K562 (cell line): ENCODE results near the gene KIF9. TPM values are rescaled to one million over a fixed set of nuclear protein-coding genes. Genes with fewer than 3 reads are reported as not detected.

ENCODE experiments used
- ATAC-seq: fragments of 200-7000 bp; cut with Tn5 transposase; 3 replicates; pipeline ENCODE4 v1.9.1; 2020; ENCODE audit warnings: moderate library complexity
- BruUV-seq: library from RNA; stranded (reverse); fragments of 400-500 nt; replicated peaks from 2 replicates; lab custom pipeline; 2021; lab: Mats Ljungman, UMichigan
- CTCF ChIA-PET: fragments of 300-600 bp; formaldehyde crosslinking; extraction: SDS; loops from one replicate; lab custom pipeline; 2021; ENCODE audit warnings: low intra/inter-chr PET ratio; lab: Yijun Ruan, JAX
- POLR2A ChIA-PET: fragments of 300-600, 350-650 bp; sonication (Branson Sonifier 250); formaldehyde crosslinking; extraction: SDS; loops from one replicate; lab custom pipeline; 2021; ENCODE audit warnings: antibody characterized with exemption, inconsistent platforms; lab: Yijun Ruan, JAX
- DNase-seq, 4 experiments: peaks; one replicate each; pipeline versions ENCODE4 v3.0.0 to v3.0.0-alpha.2; 2011 to 2018; ENCODE audit warnings: low spot score in 3 of 4, mixed read lengths in 3 of 4; ENCODE audit errors: extremely low read depth in 1 of 4
- FAIRE-seq: peaks from 2 replicates; lab custom pipeline; 2011; peaks lifted over from hg19 to GRCh38; lab: Jason Lieb, UNC
- H2AFZ ChIP-seq: 2 replicates; pipeline ENCODE4 v1.6.0; 2011; ENCODE audit warnings: low read depth, low read length, control low read depth, inconsistent platforms
- H3K27ac ChIP-seq: fragments of 200-600 bp; 3 replicates; pipeline ENCODE4 v1.8.0; 2011; ENCODE audit warnings: low read depth, mild to moderate bottlenecking, control low read depth, inconsistent platforms, low read length, moderate library complexity, mixed read lengths; ENCODE audit errors: extremely low read depth
- H3K27me3 ChIP-seq, 2 experiments: fragments of 300-600 bp in 1 of 2; 2 replicates in 1 of 2; 3 replicates in 1 of 2; pipeline versions ENCODE4 v1.6.0 to v1.8.0; 2011; ENCODE audit warnings: inconsistent platforms in 2 of 2, low read length in 2 of 2, mild to moderate bottlenecking in 1 of 2, mixed read lengths in 1 of 2, moderate library complexity in 1 of 2; ENCODE audit not compliant: control insufficient read depth in 2 of 2, insufficient read depth in 2 of 2
- H3K36me3 ChIP-seq: fragments of 300-600 bp; 3 replicates; pipeline ENCODE4 v1.8.0; 2011; ENCODE audit warnings: mild to moderate bottlenecking, low read length, inconsistent platforms; ENCODE audit not compliant: control insufficient read depth, insufficient read depth
- H3K4me1 ChIP-seq, 2 experiments: fragments of 200-600 bp in 1 of 2; replicated peaks in 1 of 2; 2 replicates in 1 of 2; 3 replicates in 1 of 2; pipeline versions ENCODE4 v1.5.1 to v1.8.0; 2011; ENCODE audit warnings: inconsistent platforms in 2 of 2, low read length in 2 of 2, mild to moderate bottlenecking in 1 of 2, mixed read lengths in 1 of 2, moderate library complexity in 1 of 2; ENCODE audit not compliant: control insufficient read depth in 2 of 2, insufficient read depth in 2 of 2
- H3K4me2 ChIP-seq: 2 replicates; pipeline ENCODE4 v1.6.1; 2011; ENCODE audit warnings: low read length, control low read depth, inconsistent platforms, mixed read lengths; ENCODE audit not compliant: insufficient read depth
- H3K4me3 ChIP-seq: fragments of 200-600 bp; sonication (generic), shearing (Covaris generic); 2 replicates; pipeline ENCODE4 v1.5.1; 2016; ENCODE audit warnings: control low read depth, inconsistent platforms
- H3K79me2 ChIP-seq: fragments of 200-600 bp; 3 replicates; pipeline ENCODE4 v1.8.0; 2011; ENCODE audit warnings: low read length, inconsistent platforms; ENCODE audit not compliant: control insufficient read depth, insufficient read depth
- H3K9ac ChIP-seq, 2 experiments: 2 replicates each; pipeline versions ENCODE4 v1.6.0 to v1.6.1; 2011; ENCODE audit warnings: low read depth in 2 of 2, low read length in 2 of 2, control low read depth in 1 of 2, inconsistent platforms in 1 of 2, mild to moderate bottlenecking in 1 of 2, mixed read lengths in 1 of 2; ENCODE audit not compliant: insufficient read depth in 1 of 2
- H3K9me1 ChIP-seq: one replicate; pipeline ENCODE4 v1.6.0; 2011; ENCODE audit warnings: inconsistent platforms, mild to moderate bottlenecking, low read length, moderate library complexity; ENCODE audit not compliant: control insufficient read depth, insufficient read depth
- H3K9me3 ChIP-seq: replicated peaks from 2 replicates; pipeline ENCODE4 v1.5.1; 2011; ENCODE audit warnings: low read depth, low read length, inconsistent platforms; ENCODE audit not compliant: control insufficient read depth, insufficient read depth
- H4K20me1 ChIP-seq: replicated peaks from 2 replicates; pipeline ENCODE4 v1.6.1; 2011; ENCODE audit warnings: low read length, inconsistent platforms, mixed read lengths; ENCODE audit not compliant: control insufficient read depth, insufficient read depth
- DIDO1 ChIP-seq: fragments of 450-650 bp; IDR thresholded peaks from 2 replicates; pipeline ENCODE4 v1.6.1; 2016; ENCODE audit warnings: low read depth, missing biosample characterization, missing genetic modification characterization
- FOXA1 ChIP-seq: fragments of 450-650 bp; IDR thresholded peaks from 2 replicates; pipeline ENCODE4 v1.6.1; 2016; ENCODE audit warnings: mild to moderate bottlenecking, borderline replicate concordance
- KLF16 ChIP-seq: IDR thresholded peaks from 2 replicates; pipeline ENCODE4 v1.6.1; 2016; ENCODE audit warnings: antibody characterized with exemption
- NR1H2 ChIP-seq: sonication (generic); formaldehyde crosslinking; IDR thresholded peaks from 2 replicates; pipeline ENCODE4 v1.4.0; 2020; ENCODE audit warnings: mild to moderate bottlenecking, missing genetic modification reagents
- ZNF586 ChIP-seq: fragments of 450-650 bp; formaldehyde crosslinking; conservative IDR thresholded peaks from 2 replicates; pipeline ENCODE4 v1.4.0; 2020; ENCODE audit warnings: mild to moderate bottlenecking, moderate library complexity
- WGBS: fragments of 100-300 bp; shearing (Covaris generic); methylation state at CpG from one replicate; pipeline ENCODE4 v1.1.6; 2016; ENCODE audit warnings: low coverage, mixed read lengths; ENCODE audit not compliant: insufficient coverage; ENCODE audit errors: missing lambda C conversion rate; 5-methylcytosine and 5-hydroxymethylcytosine counted together
- in situ Hi-C: fragments of 300-500 bp; cut with MboI; formaldehyde crosslinking; loops from 4 replicates; pipeline ENCODE4 v1.15.0; 2018; ENCODE audit warnings: inconsistent platforms, mixed read lengths
- intact Hi-C: fragments of 100-400 bp; cut with micrococcal nuclease; formaldehyde crosslinking; loops from 2 replicates; pipeline ENCODE4 v1.14.2; 2022
- polyA plus RNA-seq, 8 experiments: library from polyadenylated mRNA; depleted of rRNA in 4 of 8; stranded (reverse) in 5 of 8; unstranded in 3 of 8; fragments of >200 nt; fragmentation: Nextera tagmentation in 2 of 8; fragmentation: Illumina TruSeq in 1 of 8; extraction: Ambion mirVana in 2 of 8; extraction: Trizol in 1 of 8; gene quantifications; 2 replicates each; pipeline versions ENCODE4 v1.2.1 to v1.2.3, GENCODE V29; 2011 to 2014; ENCODE audit warnings: inconsistent platforms in 1 of 8, missing spikeins in 1 of 8
- total RNA-seq, 7 experiments: library from RNA; depleted of rRNA in 6 of 7; stranded (reverse); fragments of >200 nt in 6 of 7; fragmentation: Illumina TruSeq in 2 of 7; extraction: Trizol in 2 of 7; gene quantifications; 2 replicates each; pipeline versions ENCODE4 v1.2.1 to v1.2.3, GENCODE V29; 2011 to 2021; ENCODE audit warnings: low replicate concordance in 1 of 7
- TF ChIP-seq, protein P1 (sequence below): fragments of 250-450 bp; sonication (Bioruptor Pico); IDR thresholded peaks from 2 replicates; pipeline ENCODE4 v1.5.0; 2020; ENCODE audit warnings: mild to moderate bottlenecking
- TF ChIP-seq, protein P2 (sequence below): fragments of 250-450 bp; sonication (Bioruptor Pico); IDR thresholded peaks from 2 replicates; pipeline ENCODE4 v1.4.0; 2020

The KIF9 gene
- total and polyA plus RNA-seq, 9 of the 15 experiments (the other 6 are each of a cell fraction or from before 2014, with no cell fraction given) = 16.9 to 56.9 (median 25.0) TPM

DNA sequence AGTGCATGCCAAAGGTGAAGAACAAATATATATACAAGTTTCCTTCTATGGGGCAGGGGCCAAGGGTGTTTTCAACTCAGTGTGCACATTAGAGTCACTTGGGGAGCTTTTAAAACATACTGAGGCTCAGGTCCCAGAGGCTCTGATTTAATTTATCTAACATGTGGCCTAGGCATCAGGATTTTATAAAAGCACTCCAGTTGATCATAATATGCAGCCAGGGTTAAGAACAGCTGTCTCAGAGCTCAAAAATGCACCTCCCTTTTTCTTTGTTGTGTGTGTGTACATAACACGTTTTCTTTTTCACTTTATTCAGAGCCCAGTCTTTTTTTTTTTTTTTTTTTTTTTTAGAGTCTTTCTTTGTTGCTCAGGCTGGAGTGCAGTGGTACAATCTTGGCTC lies 60.8 kb downstream of the KIF9 start:
- TF ChIP-seq, protein P1, sequence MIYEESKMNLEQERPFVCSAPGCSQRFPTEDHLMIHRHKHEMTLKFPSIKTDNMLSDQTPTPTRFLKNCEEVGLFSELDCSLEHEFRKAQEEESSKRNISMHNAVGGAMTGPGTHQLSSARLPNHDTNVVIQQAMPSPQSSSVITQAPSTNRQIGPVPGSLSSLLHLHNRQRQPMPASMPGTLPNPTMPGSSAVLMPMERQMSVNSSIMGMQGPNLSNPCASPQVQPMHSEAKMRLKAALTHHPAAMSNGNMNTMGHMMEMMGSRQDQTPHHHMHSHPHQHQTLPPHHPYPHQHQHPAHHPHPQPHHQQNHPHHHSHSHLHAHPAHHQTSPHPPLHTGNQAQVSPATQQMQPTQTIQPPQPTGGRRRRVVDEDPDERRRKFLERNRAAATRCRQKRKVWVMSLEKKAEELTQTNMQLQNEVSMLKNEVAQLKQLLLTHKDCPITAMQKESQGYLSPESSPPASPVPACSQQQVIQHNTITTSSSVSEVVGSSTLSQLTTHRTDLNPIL (CRISPR knock-in tag) = no peak
- TF ChIP-seq FOXA1 (no peak), ZNF586 (CRISPR knock-in tag) (no peak), DIDO1 (tag) (no peak), NR1H2 (no peak), KLF16 (no peak)
- TF ChIP-seq, protein P2, sequence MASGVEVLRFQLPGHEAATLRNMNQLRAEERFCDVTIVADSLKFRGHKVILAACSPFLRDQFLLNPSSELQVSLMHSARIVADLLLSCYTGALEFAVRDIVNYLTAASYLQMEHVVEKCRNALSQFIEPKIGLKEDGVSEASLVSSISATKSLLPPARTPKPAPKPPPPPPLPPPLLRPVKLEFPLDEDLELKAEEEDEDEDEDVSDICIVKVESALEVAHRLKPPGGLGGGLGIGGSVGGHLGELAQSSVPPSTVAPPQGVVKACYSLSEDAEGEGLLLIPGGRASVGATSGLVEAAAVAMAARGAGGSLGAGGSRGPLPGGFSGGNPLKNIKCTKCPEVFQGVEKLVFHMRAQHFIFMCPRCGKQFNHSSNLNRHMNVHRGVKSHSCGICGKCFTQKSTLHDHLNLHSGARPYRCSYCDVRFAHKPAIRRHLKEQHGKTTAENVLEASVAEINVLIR (CRISPR knock-in tag) = no peak
- ATAC-seq (no peak), DNase-seq (no peak), FAIRE-seq (no peak)
- H4K20me1 ChIP-seq = no peaks in the 10 kb centered on the region
- no peak overlapping the region for H3K27ac ChIP-seq
- intact Hi-C loops (no loop called here), in situ Hi-C loops (no loop called here)
- H3K4me3 ChIP-seq = no peak overlapping the region
- POLR2A ChIA-PET = interaction anchor here (0.6 to 1.3 kb wide), 5 partner anchors 9 to 41 kb away, joined by 3 to 9 read pairs (median 4); no protein-coding TSS in a partner anchor
- no peaks in the 10 kb centered on the region for H3K36me3 ChIP-seq
- CTCF ChIA-PET = no interaction called here
- no peak overlapping the region for H2AFZ ChIP-seq
- no peaks in the 10 kb centered on the region for H3K79me2 ChIP-seq
- no peak overlapping the region for H3K4me2 ChIP-seq
- H3K9ac ChIP-seq = no peak overlapping the region
- peaks cover 0 to 6% of the 10 kb centered on the region in 2 experiments; a peak in 2 of 5 replicates for H3K4me1 ChIP-seq
- no peaks in the 10 kb centered on the region for H3K9me3 ChIP-seq
- no peaks in the 10 kb centered on the region for H3K27me3 ChIP-seq
- BruUV-seq = no TSS peak
- 0% methylated on average over 1 of the region's 1 CpG for WGBS
- H3K9me1 ChIP-seq = no peaks in the 10 kb centered on the region
